DND-41 (cell line): Measurements from ENCODE around the gene AHNAK.

Experiments
- ATAC-seq: fragments of 200-7000 bp; cut with Tn5 transposase; 3 replicates; pipeline ENCODE4 v1.9.1; 2021; ENCODE audit warnings: low read depth; ENCODE audit not compliant: insufficient read depth
- DNase-seq: peaks from one replicate; pipeline ENCODE4 v3.0.0-alpha.2; 2020
- H2AFZ ChIP-seq: 2 replicates; pipeline ENCODE4 v1.6.0; 2012; ENCODE audit warnings: low read depth, low read length
- H3K27ac ChIP-seq: 2 replicates; pipeline ENCODE4 v1.5.1; 2012; ENCODE audit warnings: low read length, inconsistent platforms
- H3K27me3 ChIP-seq: fragments of 200-600 bp; sonication (generic); 2 replicates; pipeline ENCODE4 v1.6.0; 2012; ENCODE audit warnings: low read length, mild to moderate bottlenecking, inconsistent platforms; ENCODE audit not compliant: insufficient read depth, poor library complexity
- H3K36me3 ChIP-seq: 2 replicates; pipeline ENCODE4 v1.5.1; 2012; ENCODE audit warnings: low read length, inconsistent platforms; ENCODE audit not compliant: insufficient read depth
- H3K4me1 ChIP-seq: 2 replicates; pipeline ENCODE4 v1.5.1; 2012; ENCODE audit warnings: mild to moderate bottlenecking, low read length; ENCODE audit not compliant: insufficient read depth
- H3K4me2 ChIP-seq: 2 replicates; pipeline ENCODE4 v1.6.0; 2012; ENCODE audit warnings: mild to moderate bottlenecking, moderate library complexity, low read length, inconsistent platforms; ENCODE audit not compliant: insufficient read depth
- H3K4me3 ChIP-seq, 2 experiments: fragments of 200-600 bp in 1 of 2; shearing (Covaris generic) in 1 of 2; 2 replicates each; pipeline ENCODE4 v1.5.1; 2012 to 2016; ENCODE audit warnings: inconsistent platforms in 2 of 2, low read length in 2 of 2, mild to moderate bottlenecking in 2 of 2, low read depth in 1 of 2, moderate library complexity in 1 of 2
- H3K79me2 ChIP-seq: 2 replicates; pipeline ENCODE4 v1.6.0; 2012; ENCODE audit warnings: low read length, inconsistent platforms; ENCODE audit not compliant: insufficient read depth
- H3K9ac ChIP-seq: 2 replicates; pipeline ENCODE4 v1.6.0; 2012; ENCODE audit warnings: low read depth, mild to moderate bottlenecking, inconsistent platforms, low read length, moderate library complexity
- H3K9me3 ChIP-seq: 2 replicates; pipeline ENCODE4 v1.5.1; 2012; ENCODE audit warnings: low read length, moderate library complexity, mild to moderate bottlenecking, inconsistent platforms; ENCODE audit not compliant: insufficient read depth, severe bottlenecking
- H4K20me1 ChIP-seq: 2 replicates; pipeline ENCODE4 v1.6.0; 2012; ENCODE audit warnings: low read length; ENCODE audit not compliant: insufficient read depth
- EZH2 ChIP-seq: IDR thresholded peaks from 3 replicates; pipeline ENCODE4 v1.6.1; 2012; ENCODE audit warnings: borderline replicate concordance, low read depth, mild to moderate bottlenecking, moderate library complexity, low read length, inconsistent platforms; ENCODE audit not compliant: severe bottlenecking
- TF ChIP-seq, protein P1 (sequence below): IDR thresholded peaks from 2 replicates; pipeline ENCODE4 v1.5.1; 2012; ENCODE audit warnings: borderline replicate concordance, low read length, moderate library complexity, mild to moderate bottlenecking; ENCODE audit not compliant: poor library complexity, severe bottlenecking; ENCODE audit errors: extremely low read depth

Gene AHNAK

DNA sequence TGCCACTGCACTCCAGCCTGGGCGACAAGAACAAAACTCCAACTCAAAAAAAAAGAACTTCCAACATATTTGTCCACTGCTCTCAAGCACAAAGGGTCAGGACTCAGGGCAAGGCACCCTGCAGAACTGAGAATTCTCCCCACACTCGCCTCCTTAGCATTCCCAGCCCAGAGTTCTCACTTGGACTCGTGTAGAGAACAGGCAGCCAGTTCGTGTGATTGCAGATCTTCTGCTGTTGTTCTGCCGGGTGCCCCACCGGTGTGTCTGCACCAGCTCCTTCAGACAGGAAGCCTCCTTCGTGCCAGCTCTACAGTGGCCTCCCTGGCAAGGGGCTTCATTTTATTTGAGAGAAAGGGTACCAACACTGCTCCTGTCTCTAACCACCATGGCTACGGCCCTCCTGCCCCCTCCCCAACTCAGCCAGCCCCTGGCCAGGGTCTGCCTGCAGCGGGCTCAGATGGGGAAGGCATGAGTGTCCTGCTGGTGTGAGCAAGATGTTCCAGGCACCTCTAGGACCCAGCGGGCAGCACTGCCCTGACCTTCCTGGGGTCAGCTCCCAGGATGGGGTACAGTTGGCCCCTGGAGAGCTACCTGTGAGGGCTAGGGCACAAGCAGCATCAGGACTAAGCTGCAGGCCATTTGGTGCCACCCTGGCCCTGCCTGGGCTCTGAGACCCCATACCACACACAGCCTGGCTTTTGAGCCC lies 147.3 kb downstream of the AHNAK start:
- Histone ChIP-seq H3K9ac (no peak overlapping the region), H3K27me3 (peaks cover 9% of the 10 kb centered on the region), H2AFZ (no peak overlapping the region), H3K27ac (no peak overlapping the region), H3K4me3 (no peak overlapping the region), H4K20me1 (no peaks in the 10 kb centered on the region), H3K4me2 (no peak overlapping the region), H3K9me3 (no peaks in the 10 kb centered on the region), H3K79me2 (no peaks in the 10 kb centered on the region), H3K36me3 (no peaks in the 10 kb centered on the region), H3K4me1 (0 out of 2 replicates have a peak, but pooled peaks cover 5% of the 10 kb centered on the region)
- ATAC-seq (no peak), DNase-seq (no peak)
- TF ChIP-seq EZH2: no peak
- TF ChIP-seq, protein P1, sequence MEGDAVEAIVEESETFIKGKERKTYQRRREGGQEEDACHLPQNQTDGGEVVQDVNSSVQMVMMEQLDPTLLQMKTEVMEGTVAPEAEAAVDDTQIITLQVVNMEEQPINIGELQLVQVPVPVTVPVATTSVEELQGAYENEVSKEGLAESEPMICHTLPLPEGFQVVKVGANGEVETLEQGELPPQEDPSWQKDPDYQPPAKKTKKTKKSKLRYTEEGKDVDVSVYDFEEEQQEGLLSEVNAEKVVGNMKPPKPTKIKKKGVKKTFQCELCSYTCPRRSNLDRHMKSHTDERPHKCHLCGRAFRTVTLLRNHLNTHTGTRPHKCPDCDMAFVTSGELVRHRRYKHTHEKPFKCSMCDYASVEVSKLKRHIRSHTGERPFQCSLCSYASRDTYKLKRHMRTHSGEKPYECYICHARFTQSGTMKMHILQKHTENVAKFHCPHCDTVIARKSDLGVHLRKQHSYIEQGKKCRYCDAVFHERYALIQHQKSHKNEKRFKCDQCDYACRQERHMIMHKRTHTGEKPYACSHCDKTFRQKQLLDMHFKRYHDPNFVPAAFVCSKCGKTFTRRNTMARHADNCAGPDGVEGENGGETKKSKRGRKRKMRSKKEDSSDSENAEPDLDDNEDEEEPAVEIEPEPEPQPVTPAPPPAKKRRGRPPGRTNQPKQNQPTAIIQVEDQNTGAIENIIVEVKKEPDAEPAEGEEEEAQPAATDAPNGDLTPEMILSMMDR: no peak

DNA sequence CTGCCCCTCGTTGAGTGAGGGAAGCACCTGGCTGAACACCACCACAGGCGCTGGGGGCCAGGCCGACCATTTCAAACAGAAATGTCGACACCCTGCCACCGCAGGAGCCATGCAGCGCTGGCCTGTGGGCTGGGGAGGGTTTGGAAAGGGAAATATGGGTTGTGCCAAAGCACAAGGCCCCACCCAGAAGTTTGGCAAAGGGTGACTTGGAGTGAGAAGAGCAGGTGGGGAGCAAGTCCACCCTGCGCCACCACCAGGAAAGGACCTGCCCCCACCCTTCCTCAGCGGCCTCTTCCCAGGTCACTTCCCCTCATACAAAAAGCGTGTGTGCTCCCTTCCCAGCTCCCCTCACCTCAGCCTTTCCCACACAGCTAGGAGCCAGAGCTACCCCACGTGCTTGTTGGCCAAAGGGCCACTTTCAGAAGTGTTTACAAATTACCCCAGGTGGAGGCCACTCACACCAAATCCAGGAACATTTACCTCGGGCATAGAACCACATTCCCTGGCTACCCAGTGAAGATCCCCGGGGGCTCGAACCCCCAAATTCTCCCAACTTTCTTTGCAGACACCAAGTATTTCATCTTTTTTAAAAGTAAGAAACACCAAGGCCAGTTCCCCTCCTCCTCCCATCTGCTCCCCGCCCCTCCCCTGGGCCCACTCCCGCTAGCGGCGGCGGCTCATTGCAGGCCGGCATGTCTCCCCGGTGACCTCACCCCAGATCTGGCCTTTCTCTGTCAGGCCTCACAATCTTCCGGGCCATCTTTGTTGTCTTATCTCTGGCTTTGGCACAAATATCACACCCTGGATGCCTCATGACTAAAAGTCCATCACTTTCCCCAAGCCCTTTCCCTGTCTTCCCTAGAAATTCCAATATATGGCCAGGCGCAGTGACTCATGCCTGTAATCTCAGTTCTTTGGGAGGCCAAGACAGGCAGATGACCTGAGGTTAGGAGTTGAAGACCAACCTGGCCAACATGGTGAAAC lies 148.3 kb downstream of the AHNAK start:
- no peak for DNase-seq
- peaks cover 9% of the 10 kb centered on the region for H3K27me3 ChIP-seq
- H3K4me3 ChIP-seq: no peak overlapping the region
- TF ChIP-seq EZH2: no peak
- TF ChIP-seq, protein P1: no peak
- no peaks in the 10 kb centered on the region for H3K79me2 ChIP-seq
- H4K20me1 ChIP-seq: no peaks in the 10 kb centered on the region
- H3K36me3 ChIP-seq: no peaks in the 10 kb centered on the region
- H2AFZ ChIP-seq: no peak overlapping the region
- H3K4me2 ChIP-seq: no peak overlapping the region
- 0 out of 2 replicates have a peak, but pooled peaks cover 5% of the 10 kb centered on the region for H3K4me1 ChIP-seq
- ATAC-seq: no peak
- no peak overlapping the region for H3K9ac ChIP-seq
- no peaks in the 10 kb centered on the region for H3K9me3 ChIP-seq
- H3K27ac ChIP-seq: no peak overlapping the region

DNA sequence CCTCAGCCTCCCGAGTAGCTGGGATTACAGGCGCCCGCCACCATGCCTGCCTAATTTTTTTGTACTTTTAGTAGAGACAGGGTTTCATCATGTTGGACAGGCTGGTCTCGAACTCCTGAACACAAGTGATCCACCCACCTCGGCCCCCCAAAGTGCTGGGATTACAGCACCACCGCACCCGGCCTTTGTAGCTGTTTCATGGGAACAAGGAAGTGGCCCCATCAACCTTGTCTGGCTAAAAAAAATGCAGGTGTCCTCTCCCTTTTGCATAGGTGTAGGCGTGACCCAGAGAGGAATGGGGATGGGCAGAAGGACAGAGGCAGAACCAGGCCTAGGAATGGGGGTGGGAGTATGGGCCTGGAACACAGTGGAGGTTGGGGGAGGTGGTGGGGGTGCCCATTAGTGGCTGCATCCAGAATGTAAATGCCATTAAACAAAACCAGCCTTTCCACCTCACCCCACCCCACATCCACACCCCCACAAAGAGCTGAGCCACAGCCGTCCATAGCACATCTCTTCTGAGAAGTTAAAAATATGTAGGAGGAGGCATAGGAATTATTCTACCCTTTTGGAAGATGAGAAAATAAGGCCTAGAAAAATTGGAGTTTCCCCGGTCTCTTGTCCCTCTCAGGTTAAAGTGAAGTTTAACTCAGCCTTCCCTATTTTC lies 150.6 kb downstream of the AHNAK start:
- H3K9me3 ChIP-seq: no peaks in the 10 kb centered on the region
- no peak overlapping the region for H3K27ac ChIP-seq
- no peaks in the 10 kb centered on the region for H3K79me2 ChIP-seq
- DNase-seq (no peak), ATAC-seq (no peak)
- no peaks in the 10 kb centered on the region for H4K20me1 ChIP-seq
- H3K9ac ChIP-seq: no peak overlapping the region
- TF ChIP-seq EZH2: no peak
- TF ChIP-seq, protein P1: no peak
- no peak overlapping the region for H3K4me3 ChIP-seq
- no peak overlapping the region for H3K4me2 ChIP-seq
- no peaks in the 10 kb centered on the region for H3K4me1 ChIP-seq
- no peaks in the 10 kb centered on the region for H3K36me3 ChIP-seq
- H2AFZ ChIP-seq: no peak overlapping the region
- peaks cover 10% of the 10 kb centered on the region for H3K27me3 ChIP-seq
